Liver (tissue), 9 donors: ENCODE results near the gene ORC6. TPM values are rescaled to one million over a fixed set of nuclear protein-coding genes. Genes with fewer than 3 reads are reported as not detected.

ENCODE experiments used
- DNase-seq: peaks from one replicate; pipeline ENCODE4 v3.0.0-alpha.2; 2017; ENCODE audit warnings: low spot score
- H3K27ac ChIP-seq, 2 donors: one replicate each; pipeline ENCODE4 v1.7.0; 2013; ENCODE audit warnings: inconsistent platforms in 2 of 2, low read length in 2 of 2, control low read depth in 1 of 2, low read depth in 1 of 2, mild to moderate bottlenecking in 1 of 2
- H3K27me3 ChIP-seq, 4 donors: one replicate each; pipeline versions ENCODE4 v1.6.1 to v1.7.0; 2013; ENCODE audit warnings: low read length in 3 of 4, inconsistent platforms in 1 of 4, mild to moderate bottlenecking in 1 of 4, moderate library complexity in 1 of 4; ENCODE audit not compliant: control insufficient read depth in 4 of 4, insufficient read depth in 4 of 4
- H3K36me3 ChIP-seq, 4 donors: one replicate each; pipeline versions ENCODE4 v1.6.1 to v1.7.0; 2013; ENCODE audit warnings: low read length in 3 of 4, mild to moderate bottlenecking in 3 of 4, low read depth in 1 of 4, moderate library complexity in 1 of 4; ENCODE audit not compliant: control insufficient read depth in 4 of 4, insufficient read depth in 3 of 4
- H3K4me1 ChIP-seq, 4 donors: one replicate each; pipeline versions ENCODE4 v1.6.1 to v1.7.0; 2013; ENCODE audit warnings: low read length in 3 of 4, mild to moderate bottlenecking in 3 of 4, moderate library complexity in 1 of 4; ENCODE audit not compliant: control insufficient read depth in 4 of 4, insufficient read depth in 4 of 4
- H3K4me3 ChIP-seq, 3 donors: one replicate each; pipeline versions ENCODE4 v1.6.1 to v1.7.0; 2013; ENCODE audit warnings: low read length in 3 of 3, control low read depth in 1 of 3, low read depth in 1 of 3, mild to moderate bottlenecking in 1 of 3
- H3K9ac ChIP-seq, 2 donors: one replicate each; pipeline ENCODE4 v1.7.0; 2013; ENCODE audit warnings: low read length in 2 of 2, mild to moderate bottlenecking in 2 of 2, moderate library complexity in 2 of 2, control low read depth in 1 of 2, low read depth in 1 of 2
- H3K9me3 ChIP-seq, 4 donors: one replicate each; pipeline versions ENCODE4 v1.6.1 to v1.7.0; 2013; ENCODE audit warnings: low read length in 3 of 4; ENCODE audit not compliant: control insufficient read depth in 4 of 4
- EGR1 ChIP-seq, 2 donors: IDR thresholded peaks; 2 replicates each; pipeline ENCODE4 v1.6.1; 2016 to 2018; ENCODE audit warnings: antibody characterized with exemption in 2 of 2, low read depth in 2 of 2
- GABPA ChIP-seq, 2 donors: IDR thresholded peaks in 1 of 2; conservative IDR thresholded peaks in 1 of 2; 2 replicates each; pipeline ENCODE4 v1.6.1; 2016; ENCODE audit warnings: antibody characterized with exemption in 2 of 2, mild to moderate bottlenecking in 1 of 2, moderate library complexity in 1 of 2
- HNF4A ChIP-seq, 2 donors: conservative IDR thresholded peaks; 2 replicates each; pipeline ENCODE4 v1.6.1; 2016; ENCODE audit warnings: antibody characterized with exemption in 2 of 2, mild to moderate bottlenecking in 2 of 2
- NR2F2 ChIP-seq: IDR thresholded peaks from 2 replicates; pipeline ENCODE4 v1.6.1; 2016; ENCODE audit warnings: antibody characterized with exemption
- RAD21 ChIP-seq, 2 donors: IDR thresholded peaks; 2 replicates each; pipeline ENCODE4 v1.6.1; 2016; ENCODE audit warnings: antibody characterized with exemption in 2 of 2, mild to moderate bottlenecking in 2 of 2
- SP1 ChIP-seq: IDR thresholded peaks from 2 replicates; pipeline ENCODE4 v1.6.1; 2018; ENCODE audit warnings: antibody characterized with exemption, mild to moderate bottlenecking
- WGBS: extraction: QIAGEN DNeasy Blood & Tissue Kit; methylation state at CpG from one replicate; pipeline ENCODE4 v1.1.7; 2013; 5-methylcytosine and 5-hydroxymethylcytosine counted together
- polyA plus RNA-seq, 2 donors: library from polyadenylated mRNA; stranded (reverse) in 1 of 2; unstranded in 1 of 2; fragments of 200-250 nt in 1 of 2; fragments of >200 nt in 1 of 2; fragmentation: Nextera tagmentation in 1 of 2; extraction: Ambion mirVana in 1 of 2; gene quantifications; one replicate each; pipeline versions ENCODE4 v1.2.1 to v1.2.3, GENCODE V29; 2013 to 2015
- total RNA-seq, 2 donors: library from RNA; depleted of rRNA; stranded (reverse); fragments of >200 nt; gene quantifications; one replicate each; pipeline ENCODE4 v1.2.3, GENCODE V29; 2014
- TF ChIP-seq, protein P1 (sequence below): fragments of 150-350 bp; IDR thresholded peaks from 2 replicates; pipeline ENCODE4 v1.5.1; 2017; ENCODE audit warnings: improper control_type of control experiment, low read depth, low read length; ENCODE audit not compliant: missing input control
- TF ChIP-seq, protein P2 (sequence below): IDR thresholded peaks from 2 replicates; pipeline ENCODE4 v1.6.1; 2016; ENCODE audit warnings: antibody characterized with exemption
- TF ChIP-seq, protein P3 (sequence below): IDR thresholded peaks from 2 replicates; pipeline ENCODE4 v1.6.1; 2016; ENCODE audit warnings: antibody characterized with exemption, mild to moderate bottlenecking
- TF ChIP-seq, protein P4 (sequence below): IDR thresholded peaks from 2 replicates; pipeline ENCODE4 v1.6.1; 2016; ENCODE audit warnings: antibody characterized with exemption
- donor health status: healthy.
- donor health status: healthy.
- donor health status: healthy.
- donor health status: healthy.
- donor health status: healthy.

Gene ORC6
- total and polyA plus RNA-seq, 4 donors = 0.56 to 16.8 (median 0.98) TPM

DNA sequence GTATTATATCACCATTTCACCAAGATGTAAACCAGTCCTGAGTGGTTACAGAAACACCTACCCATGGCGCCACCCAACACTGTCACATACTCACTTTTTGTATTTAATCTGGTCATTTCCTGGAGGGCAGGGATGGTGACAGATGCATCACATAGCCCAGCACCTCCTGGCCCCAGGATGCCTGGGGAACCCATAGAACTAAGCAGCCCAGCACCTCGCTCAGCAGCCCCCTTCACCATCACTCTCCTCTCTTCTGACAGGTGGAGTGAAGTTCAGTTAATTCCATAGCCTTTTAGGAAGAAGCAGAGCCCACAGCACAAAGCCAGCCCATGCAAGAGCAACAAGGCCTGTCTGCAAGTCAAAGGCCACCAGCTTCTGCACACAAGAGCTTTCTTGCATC is 31.2 kb downstream of the ORC6 start (continued):
- TF ChIP-seq, protein P1, sequence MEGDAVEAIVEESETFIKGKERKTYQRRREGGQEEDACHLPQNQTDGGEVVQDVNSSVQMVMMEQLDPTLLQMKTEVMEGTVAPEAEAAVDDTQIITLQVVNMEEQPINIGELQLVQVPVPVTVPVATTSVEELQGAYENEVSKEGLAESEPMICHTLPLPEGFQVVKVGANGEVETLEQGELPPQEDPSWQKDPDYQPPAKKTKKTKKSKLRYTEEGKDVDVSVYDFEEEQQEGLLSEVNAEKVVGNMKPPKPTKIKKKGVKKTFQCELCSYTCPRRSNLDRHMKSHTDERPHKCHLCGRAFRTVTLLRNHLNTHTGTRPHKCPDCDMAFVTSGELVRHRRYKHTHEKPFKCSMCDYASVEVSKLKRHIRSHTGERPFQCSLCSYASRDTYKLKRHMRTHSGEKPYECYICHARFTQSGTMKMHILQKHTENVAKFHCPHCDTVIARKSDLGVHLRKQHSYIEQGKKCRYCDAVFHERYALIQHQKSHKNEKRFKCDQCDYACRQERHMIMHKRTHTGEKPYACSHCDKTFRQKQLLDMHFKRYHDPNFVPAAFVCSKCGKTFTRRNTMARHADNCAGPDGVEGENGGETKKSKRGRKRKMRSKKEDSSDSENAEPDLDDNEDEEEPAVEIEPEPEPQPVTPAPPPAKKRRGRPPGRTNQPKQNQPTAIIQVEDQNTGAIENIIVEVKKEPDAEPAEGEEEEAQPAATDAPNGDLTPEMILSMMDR = no peak
- TF ChIP-seq, protein P2, sequence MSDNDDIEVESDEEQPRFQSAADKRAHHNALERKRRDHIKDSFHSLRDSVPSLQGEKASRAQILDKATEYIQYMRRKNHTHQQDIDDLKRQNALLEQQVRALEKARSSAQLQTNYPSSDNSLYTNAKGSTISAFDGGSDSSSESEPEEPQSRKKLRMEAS = no peak
- TF ChIP-seq EGR1 (IDR thresholded peaks at IDR 0.05; ENCODE audit: low read depth in 2 of 2) (no peak), HNF4A (conservative IDR thresholded peaks at IDR 0.05) (no peak), GABPA (IDR thresholded peaks at IDR 0.05 in 1 of 2, conservative IDR thresholded peaks at IDR 0.05 in 1 of 2) (no peak), NR2F2 (no peak)

DNA sequence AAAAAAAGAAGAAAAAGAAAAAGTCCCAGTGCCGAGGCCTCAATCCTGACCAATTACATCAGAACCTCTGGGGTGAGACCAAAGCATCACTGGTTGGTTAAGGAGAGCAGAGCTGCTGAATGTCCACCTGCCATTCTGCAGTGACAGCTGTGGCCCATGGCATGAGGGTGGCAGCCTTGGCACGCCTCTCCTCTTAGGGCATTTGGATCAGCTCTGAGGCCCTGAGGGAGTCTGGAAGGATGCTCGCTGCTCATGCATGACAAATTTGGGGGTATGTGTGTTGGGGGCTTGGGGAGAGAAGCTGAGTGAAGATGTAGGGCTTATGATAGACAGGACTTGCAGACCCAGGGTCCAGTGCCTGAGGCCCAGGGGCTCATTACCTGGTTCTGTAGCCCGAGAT is 32.4 kb downstream of the ORC6 start:
- H3K27me3 ChIP-seq = no peaks in the 10 kb centered on the region
- H3K27ac ChIP-seq = no peak overlapping the region
- no peak for DNase-seq
- H3K4me3 ChIP-seq = no peak overlapping the region
- H3K9me3 ChIP-seq = no peaks in the 10 kb centered on the region
- H3K36me3 ChIP-seq = no peaks in the 10 kb centered on the region
- no peak for TF ChIP-seq HNF4A (conservative IDR thresholded peaks at IDR 0.05)
- TF ChIP-seq, protein P1 = no peak
- no peak overlapping the region for H3K9ac ChIP-seq
- WGBS = 94% methylated on average over 4 of the region's 4 CpGs
- H3K4me1 ChIP-seq = no peaks in the 10 kb centered on the region

GRCh38 chr16:46727184-46727583 is 37.7 kb downstream of the ORC6 start:
- Histone ChIP-seq H3K4me1 (no peaks in the 10 kb centered on the region), H3K4me3 (no peak overlapping the region), H3K9me3 (no peaks in the 10 kb centered on the region), H3K36me3 (no peaks in the 10 kb centered on the region), H3K27me3 (no peaks in the 10 kb centered on the region), H3K9ac (no peak overlapping the region), H3K27ac (no peak overlapping the region)
- TF ChIP-seq GABPA (IDR thresholded peaks at IDR 0.05 in 1 of 2, conservative IDR thresholded peaks at IDR 0.05 in 1 of 2) = no peak
- TF ChIP-seq, protein P3, sequence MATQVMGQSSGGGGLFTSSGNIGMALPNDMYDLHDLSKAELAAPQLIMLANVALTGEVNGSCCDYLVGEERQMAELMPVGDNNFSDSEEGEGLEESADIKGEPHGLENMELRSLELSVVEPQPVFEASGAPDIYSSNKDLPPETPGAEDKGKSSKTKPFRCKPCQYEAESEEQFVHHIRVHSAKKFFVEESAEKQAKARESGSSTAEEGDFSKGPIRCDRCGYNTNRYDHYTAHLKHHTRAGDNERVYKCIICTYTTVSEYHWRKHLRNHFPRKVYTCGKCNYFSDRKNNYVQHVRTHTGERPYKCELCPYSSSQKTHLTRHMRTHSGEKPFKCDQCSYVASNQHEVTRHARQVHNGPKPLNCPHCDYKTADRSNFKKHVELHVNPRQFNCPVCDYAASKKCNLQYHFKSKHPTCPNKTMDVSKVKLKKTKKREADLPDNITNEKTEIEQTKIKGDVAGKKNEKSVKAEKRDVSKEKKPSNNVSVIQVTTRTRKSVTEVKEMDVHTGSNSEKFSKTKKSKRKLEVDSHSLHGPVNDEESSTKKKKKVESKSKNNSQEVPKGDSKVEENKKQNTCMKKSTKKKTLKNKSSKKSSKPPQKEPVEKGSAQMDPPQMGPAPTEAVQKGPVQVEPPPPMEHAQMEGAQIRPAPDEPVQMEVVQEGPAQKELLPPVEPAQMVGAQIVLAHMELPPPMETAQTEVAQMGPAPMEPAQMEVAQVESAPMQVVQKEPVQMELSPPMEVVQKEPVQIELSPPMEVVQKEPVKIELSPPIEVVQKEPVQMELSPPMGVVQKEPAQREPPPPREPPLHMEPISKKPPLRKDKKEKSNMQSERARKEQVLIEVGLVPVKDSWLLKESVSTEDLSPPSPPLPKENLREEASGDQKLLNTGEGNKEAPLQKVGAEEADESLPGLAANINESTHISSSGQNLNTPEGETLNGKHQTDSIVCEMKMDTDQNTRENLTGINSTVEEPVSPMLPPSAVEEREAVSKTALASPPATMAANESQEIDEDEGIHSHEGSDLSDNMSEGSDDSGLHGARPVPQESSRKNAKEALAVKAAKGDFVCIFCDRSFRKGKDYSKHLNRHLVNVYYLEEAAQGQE = no peak
- TF ChIP-seq, protein P1 = no peak
- no peak for TF ChIP-seq RAD21 (IDR thresholded peaks at IDR 0.05)
- TF ChIP-seq EGR1 (IDR thresholded peaks at IDR 0.05; ENCODE audit: low read depth in 2 of 2) = no peak
- TF ChIP-seq, protein P4, sequence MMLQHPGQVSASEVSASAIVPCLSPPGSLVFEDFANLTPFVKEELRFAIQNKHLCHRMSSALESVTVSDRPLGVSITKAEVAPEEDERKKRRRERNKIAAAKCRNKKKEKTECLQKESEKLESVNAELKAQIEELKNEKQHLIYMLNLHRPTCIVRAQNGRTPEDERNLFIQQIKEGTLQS = no peak
- no peak for TF ChIP-seq SP1
- no peak for DNase-seq
- 95% methylated on average over 7 of the region's 7 CpGs for WGBS
